ENCODE measurements around the gene PLPP3.

The PLPP3 gene

DNA sequence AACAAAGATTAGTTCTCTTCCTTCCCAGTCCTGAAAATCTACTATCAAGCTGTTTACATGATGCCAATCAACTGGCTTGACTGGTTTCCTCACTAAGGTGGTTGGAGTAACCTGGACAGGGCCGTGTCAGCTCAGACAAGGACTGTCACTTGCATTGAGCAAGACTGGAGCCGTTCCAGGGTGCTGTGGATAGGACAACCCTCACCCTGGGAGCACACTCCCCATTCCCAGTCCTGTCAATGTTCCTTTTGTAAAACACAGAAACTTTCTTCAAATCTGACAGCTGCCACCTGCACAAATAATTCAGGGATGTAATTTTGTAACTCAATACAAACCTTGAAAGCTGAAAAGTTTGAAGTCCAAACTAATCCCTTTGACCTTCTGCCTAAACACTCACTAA is 31.4 kb downstream of the PLPP3 start:
- DNase-seq (ENCODE audit: low read depth), result no peak

DNA sequence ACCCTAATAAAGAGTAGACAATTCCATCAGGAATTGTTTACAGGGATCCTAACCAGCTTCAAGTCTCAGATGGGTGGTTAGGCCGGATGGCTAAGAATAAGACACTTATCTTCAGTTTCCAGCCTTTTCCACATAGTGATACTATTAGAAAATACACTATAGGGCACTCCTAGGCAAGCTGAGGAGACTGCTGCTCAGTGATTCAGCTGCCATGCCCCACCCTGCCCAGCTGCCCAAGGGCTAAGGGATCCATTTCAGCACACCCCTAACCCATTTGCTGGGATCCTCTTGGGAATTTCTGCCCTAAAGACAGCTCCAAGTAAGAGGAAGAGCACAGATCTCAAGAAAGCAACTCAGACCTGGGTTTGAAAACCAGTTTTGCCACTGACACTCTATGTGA is 31.9 kb downstream of the PLPP3 start:
- DNase-seq (ENCODE audit: low read depth), result no peak

GRCh38 chr1:56545711-56546110 is 33.7 kb downstream of the PLPP3 start:
- DNase-seq (ENCODE audit: low read depth), result no peak

DNA sequence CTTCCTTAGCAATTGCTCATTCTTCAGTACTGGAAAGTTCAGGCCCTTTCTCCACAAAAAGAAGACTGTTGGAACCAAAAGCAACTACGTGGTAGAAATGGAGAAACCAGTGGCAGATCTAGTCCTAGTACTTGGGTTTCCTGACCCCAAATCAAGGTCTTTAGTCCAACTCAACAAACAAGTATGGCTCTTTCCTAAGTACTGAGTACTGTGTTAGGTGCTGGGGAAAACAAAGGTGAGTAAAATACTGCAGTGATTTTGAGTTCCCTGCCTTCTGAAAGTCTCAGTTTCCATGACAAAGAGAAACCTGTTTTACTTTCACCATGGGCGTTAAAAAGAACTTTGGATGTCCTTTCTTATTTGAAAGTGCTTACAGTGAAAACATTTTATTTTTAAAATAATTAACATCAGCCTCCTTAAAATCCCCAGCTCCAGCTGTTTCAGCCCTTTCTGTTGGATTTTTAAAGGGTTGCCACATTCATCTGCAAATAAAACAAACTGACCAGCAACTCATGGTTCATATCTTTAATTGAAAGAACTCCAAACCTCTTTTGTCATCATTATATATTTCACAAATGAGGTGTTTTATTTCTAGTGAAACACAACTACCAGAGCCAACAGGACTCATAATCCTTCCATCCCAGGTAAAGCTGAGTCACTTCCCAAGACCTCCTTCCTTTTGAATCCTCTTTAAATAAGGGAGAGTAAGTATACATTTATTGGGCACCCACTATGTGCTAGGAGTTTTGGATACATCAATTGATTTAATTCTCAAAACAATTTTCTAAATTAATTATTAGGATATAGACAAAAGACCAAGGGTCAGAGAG is 35.4 kb downstream of the PLPP3 start:
- DNase-seq (ENCODE audit: low read depth), result no peak

GRCh38 chr1:56542651-56543050 is 36.7 kb downstream of the PLPP3 start:
- DNase-seq (ENCODE audit: low read depth), result no peak

DNA sequence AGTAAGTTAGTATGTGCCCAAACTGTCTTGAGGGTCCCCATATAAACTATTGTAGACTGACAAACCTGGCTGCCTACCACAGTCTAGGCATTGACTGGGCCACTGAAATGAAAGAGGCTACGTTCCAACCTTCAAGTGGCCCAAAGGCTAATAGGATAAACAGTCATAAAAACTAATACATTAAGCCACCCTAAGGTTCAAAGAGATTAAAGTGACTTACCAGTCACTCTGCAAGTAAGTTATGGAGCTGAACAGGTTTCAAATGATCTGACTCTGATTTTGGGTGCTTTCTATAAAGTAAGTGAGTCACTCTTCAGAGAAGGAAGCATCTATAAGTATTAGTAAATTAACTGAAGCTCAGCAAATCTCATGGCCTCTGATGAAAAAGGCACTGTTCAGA is 38.0 kb downstream of the PLPP3 start:
- DNase-seq (ENCODE audit: low read depth), result no peak

GRCh38 chr1:56540467-56540866 is 38.9 kb downstream of the PLPP3 start:
- no peak for DNase-seq (ENCODE audit: low read depth)

DNA sequence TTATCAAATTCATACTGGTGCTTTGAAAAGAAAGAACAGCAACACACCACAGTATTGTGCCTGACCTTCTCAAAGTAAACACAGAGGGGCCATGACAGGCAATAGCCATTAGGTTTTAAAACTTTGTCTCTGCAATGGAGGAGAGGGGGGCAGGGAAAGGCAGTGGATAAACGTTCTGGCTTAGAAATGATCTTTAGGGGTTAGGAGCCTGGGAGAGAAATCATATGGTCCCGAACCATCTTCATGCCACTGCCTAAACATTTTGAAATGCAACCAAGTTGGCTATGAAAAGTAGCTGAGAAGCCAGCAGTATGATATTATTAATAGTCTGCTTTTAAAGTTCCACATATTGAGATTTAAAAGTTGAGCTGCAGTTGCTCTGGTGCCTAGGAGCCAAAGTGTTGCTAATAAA is 39.8 kb downstream of the PLPP3 start:
- no peak for DNase-seq (ENCODE audit: low read depth)

- no peak for DNase-seq (ENCODE audit: low read depth)
Observed at GRCh38 chr1:56538532-56538931, 40.8 kb downstream of the PLPP3 start.

GRCh38 chr1:56537660-56538059 is 41.7 kb downstream of the PLPP3 start:
- DNase-seq (ENCODE audit: low read depth), result no peak

DNA sequence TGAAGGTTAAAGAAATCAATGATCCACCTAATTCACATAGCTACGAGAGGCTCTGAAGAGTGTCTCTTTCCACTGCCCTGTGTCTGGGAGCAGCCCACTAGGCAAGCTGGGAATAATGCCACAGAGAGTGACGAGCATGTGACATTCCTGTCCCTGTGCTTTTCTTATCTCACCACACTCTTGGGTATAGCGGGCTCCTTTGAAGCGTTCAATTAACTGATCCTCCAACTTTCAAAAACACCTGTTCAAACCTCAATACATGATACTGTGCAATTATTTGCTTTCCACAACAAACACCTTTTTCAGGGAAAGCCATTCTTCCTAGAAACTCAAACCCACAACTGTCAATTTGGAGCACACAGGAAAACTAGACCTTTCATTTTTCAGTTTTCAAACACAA is 43.4 kb downstream of the PLPP3 start:
- no peak for DNase-seq (ENCODE audit: low read depth)

DNA sequence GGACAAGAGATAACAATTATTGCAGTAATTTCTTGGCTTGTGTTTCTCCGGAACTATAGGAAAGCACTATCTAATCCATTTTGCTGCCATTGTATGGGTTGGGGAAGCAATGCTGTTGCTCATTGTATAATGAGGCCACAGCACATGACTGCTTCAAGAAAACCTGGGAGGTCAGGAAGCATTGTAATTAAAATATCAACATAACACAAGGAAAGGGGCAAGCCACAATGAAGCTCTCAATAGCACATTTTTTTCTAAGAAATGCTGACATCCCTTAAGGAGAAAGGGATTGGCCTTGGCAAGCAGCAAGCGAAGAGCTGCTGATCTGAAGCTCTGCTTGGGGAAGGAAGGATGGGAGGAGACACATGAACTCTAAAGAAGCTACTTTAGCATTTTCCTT is 44.0 kb downstream of the PLPP3 start:
- no peak for DNase-seq (ENCODE audit: low read depth)

- DNase-seq (ENCODE audit: low read depth), result no peak
Observed at GRCh38 chr1:56534130-56534651, 45.2 kb downstream of the PLPP3 start.

GRCh38 chr1:56533621-56534020 is 45.7 kb downstream of the PLPP3 start:
- DNase-seq (ENCODE audit: low read depth), result no peak

- DNase-seq (ENCODE audit: low read depth), result no peak
Observed at GRCh38 chr1:56533197-56533596, 46.2 kb downstream of the PLPP3 start.

- DNase-seq (ENCODE audit: low read depth), result no peak
Observed at GRCh38 chr1:56532350-56532683, 47.0 kb downstream of the PLPP3 start.

GRCh38 chr1:56531624-56532349 is 47.6 kb downstream of the PLPP3 start:
- no peak for DNase-seq (ENCODE audit: low read depth)

DNA sequence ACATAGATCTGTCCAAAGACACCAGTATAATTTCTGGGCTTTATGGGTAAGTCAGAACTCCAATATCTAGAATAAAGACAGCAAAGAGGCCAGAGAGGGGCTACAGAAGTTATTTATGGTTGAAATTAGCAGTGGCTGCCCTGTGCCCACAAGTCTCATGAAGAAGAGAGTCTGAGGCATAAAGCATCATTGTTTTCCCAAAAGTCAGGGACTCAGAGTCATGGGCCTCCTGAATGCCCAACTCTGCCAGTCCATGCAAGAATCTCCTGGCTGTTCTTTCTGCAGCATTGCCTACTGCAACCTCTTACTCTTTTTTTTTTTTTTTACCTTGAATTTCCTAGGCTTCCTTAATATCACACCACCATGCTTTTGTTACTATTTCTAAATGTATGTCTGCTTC is 49.6 kb downstream of the PLPP3 start:
- DNase-seq (ENCODE audit: low read depth), result no peak

DNA sequence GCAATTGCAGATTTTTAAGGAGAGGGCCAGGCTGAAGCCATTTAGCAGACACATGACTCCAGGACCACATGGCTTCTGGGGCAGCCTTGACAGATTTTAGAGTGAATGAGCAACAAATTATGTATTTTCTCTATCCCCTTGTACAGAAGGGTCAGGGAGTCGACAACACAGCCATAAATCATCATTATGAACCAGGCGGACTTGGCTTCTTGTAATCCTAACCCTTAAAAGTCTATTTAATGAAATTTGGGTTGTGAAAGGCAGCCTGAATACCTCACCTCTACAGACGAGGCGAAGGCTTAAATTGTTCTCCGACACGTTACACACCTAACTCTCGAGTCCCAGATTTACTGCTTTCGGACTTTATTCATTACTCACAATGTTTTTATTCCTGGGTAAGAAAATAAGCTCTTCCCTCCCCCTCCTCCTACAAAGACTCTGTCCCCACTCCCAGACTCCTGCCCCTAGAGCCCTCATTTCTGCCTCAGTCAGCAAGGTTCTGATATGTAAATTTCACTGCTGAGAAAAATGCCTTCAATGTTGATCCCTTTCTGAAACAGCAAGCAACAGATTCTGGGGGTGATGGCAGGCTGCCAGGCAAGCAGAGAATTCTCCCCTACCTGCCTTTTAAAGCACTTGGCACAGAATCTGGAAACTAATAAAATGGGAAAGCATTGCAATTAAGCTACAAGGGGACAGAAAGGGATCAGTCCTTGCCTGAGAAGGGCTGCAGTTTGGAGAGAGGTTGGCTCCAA is 51.6 kb downstream of the PLPP3 start:
- no peak for DNase-seq (ENCODE audit: low read depth)

GRCh38 chr1:56526571-56527174 is 52.7 kb downstream of the PLPP3 start:
- DNase-seq (ENCODE audit: low read depth), result no peak

GRCh38 chr1:56525489-56526041 is 53.8 kb downstream of the PLPP3 start:
- DNase-seq (ENCODE audit: low read depth), result no peak

DNA sequence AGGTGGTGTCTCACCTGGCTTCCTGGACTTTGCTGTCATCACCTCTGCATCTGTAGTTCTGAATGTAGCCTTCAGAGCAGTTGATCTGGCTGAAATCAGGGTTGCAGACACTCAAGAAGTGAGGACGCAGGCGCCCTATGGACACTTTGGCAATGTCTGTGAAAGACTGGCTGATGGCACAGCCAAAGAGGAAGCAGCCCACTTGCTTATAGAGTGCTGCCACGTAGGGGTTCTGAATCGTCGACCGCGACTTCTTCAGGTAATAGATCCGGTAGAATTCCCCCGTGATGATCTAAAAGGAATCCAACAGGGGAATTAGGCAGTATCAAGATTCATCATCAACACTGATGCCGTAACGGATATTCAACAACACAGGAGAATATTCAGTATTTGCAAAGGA is 55.1 kb downstream of the PLPP3 start:
- no peak for DNase-seq (ENCODE audit: low read depth)
